Measurements from ENCODE around the gene CCDC106.

Gene CCDC106

DNA sequence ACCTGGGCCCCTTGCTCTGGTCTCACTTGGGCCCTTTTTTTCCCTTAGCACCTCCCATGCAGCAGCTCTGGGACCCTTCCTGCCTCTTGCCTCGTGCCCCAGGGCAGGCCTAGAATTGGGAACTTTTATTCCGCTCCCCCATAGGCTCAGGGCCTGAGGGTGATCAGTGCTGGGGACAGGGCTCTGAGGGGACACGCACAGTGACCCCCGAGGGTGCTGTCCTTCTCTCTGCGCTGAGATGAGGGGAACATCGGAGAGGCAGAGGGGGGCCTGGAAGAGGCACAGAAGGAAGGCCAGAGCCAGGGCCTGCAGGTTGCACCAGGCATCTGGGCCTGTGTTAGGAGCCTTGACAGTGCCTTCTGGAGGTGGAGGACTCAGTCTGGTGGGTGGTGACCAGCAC, 37.8 kb downstream of the CCDC106 start:
- DNase-seq, result no peak

- no peak for DNase-seq
Measured at GRCh38 chr19:55686311-55687050, 38.5 kb downstream of the CCDC106 start.

- no peak for DNase-seq
Measured at GRCh38 chr19:55687281-55688201, 39.5 kb downstream of the CCDC106 start.

GRCh38 chr19:55688422-55689218, 40.6 kb downstream of the CCDC106 start:
- DNase-seq, result no peak

DNA sequence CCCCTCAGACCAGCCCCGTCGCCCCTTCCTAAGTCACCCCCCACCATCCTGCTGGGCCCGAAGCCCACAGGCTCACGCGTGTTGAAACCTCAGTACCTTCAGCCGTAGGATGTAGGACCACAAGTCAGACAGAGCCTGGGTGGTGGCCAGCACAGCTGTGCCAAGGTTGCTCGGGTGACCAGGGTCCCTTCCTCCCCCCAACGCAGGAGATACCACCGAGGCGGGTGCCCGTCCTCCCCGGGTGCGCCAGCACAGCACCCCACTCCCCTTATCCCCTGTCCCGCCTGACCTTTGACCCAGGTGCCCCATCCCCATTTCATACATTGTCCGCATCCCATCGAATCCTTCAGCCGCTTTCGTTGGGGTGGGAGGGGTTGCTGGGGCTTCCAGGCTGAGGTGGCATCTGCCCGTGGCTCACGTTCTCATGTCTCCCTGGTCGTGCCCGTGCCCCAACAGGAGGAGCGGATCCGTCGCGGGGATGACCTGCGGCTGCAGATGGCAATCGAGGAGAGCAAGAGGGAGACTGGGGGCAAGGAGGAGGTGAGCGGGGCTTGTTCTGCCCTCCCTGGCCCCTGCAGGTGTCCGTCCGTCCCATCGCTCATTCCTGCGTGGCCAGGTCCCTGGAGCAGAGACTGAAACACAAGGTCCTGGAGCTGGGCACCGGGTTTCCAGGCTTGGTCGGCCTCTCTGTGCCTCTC, 41.5 kb downstream of the CCDC106 start:
- DNase-seq, result no peak

DNA sequence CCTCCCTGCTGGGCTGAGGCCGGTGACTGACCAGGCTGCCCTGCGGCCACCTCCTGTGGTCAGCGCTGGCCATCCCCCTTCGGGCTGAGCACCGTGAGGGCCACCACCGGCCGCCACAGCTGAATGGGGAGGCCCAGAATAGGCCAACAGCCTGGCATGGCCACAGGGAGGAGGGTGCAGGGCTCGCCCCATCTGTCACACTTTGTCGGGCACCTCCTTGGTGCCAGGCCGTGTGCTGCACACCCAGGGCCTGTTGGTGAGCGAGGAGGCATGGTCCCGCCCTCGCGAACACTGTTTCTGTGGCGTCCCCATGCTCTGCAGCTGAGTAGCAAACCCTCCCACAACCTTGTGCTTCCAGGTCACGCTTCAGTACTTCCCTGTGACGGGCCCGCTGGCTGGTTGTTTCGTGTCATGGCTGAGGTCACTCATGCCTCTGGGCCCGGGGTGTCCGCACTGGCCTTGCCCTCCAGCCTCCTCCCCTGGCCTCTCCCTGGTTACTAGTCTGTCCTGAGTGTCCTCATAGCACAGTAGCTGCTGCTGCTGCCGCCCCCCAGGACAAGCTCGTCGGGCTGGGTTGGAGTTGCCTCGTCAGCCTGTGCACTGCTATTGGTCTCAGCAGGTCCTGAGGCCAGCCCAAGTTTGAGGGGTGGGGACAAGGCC, 42.2 kb downstream of the CCDC106 start:
- DNase-seq, result no peak

DNA sequence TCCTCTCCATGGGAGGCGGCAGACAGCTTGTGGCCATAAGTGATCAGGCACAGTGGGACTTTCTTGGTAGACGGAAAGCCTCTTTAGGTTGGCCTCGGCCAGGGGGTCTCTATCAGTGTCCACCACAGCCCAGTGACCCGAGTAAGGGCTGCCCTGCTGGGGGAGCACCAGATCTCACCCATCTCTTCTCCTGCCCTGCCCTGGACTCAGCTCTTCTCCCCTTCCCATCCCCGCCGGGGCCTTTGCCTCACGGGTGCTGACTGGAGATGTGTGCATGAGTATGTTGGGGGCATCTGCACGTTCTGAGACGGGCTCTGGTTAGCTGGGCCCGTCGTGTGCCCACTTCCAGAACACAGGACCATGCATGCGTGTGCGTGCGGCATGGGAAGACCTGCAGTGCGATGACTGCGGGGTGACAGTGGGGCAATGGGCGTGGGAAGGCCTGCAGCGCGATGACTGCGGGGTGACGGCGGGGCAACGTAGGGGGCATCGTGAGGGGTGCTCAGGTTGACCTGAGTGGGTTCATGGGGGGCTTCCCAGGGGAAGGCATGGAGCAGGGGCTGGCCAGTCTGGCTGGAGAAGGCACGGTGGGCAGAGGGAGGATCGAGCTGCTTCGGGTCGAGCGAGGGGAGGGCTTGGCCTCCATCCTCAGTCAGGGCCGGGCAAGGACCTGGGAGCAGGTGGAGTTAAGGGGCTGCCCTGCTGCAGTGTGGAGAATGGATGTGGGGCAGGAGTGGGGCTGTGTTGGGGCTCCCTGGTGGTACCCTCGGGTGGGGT, 42.9 kb downstream of the CCDC106 start:
- DNase-seq, result no peak

GRCh38 chr19:55691561-55692481, 43.8 kb downstream of the CCDC106 start:
- DNase-seq, result no peak

DNA sequence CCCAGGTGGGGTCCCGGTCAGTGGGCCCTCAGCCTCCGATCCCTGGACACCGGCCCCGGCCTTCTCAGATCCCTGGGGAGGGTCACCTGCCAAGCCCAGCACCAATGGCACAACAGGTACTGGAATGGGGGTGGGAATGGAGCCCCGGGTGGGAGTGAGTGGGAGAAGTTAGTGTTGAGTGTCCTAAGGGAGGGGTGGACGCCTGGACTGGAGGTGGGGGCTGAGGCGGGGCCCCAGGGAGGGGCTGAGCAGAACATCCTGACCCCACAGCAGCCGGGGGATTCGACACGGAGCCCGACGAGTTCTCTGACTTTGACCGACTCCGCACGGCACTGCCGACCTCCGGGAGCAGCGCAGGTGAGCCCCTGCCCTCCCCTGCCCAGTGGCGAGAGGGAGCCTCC, 44.7 kb downstream of the CCDC106 start:
- no peak for DNase-seq

- no peak for DNase-seq
Measured at GRCh38 chr19:55693336-55693974, 45.4 kb downstream of the CCDC106 start.

DNA sequence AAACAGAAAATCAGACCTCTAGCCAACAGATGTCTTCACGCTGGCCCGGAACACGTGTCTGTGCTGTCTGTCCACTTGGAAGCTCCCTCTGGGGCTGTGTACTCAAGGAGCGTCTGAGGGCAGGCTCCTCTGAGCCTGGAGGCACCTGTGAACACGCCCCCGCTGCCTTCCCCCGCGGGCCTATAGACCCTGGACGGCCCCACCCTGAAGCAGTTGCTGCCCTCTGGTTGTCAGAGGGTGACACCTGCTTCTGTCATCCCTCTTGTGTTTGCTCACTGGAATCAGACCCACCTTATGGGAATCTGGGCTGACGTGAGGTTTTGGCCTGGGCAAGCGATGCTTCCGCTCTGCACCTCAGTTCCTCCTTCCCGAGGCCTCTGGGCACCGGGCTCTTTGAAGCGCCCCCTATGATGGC, 46.2 kb downstream of the CCDC106 start:
- DNase-seq, result no peak

DNA sequence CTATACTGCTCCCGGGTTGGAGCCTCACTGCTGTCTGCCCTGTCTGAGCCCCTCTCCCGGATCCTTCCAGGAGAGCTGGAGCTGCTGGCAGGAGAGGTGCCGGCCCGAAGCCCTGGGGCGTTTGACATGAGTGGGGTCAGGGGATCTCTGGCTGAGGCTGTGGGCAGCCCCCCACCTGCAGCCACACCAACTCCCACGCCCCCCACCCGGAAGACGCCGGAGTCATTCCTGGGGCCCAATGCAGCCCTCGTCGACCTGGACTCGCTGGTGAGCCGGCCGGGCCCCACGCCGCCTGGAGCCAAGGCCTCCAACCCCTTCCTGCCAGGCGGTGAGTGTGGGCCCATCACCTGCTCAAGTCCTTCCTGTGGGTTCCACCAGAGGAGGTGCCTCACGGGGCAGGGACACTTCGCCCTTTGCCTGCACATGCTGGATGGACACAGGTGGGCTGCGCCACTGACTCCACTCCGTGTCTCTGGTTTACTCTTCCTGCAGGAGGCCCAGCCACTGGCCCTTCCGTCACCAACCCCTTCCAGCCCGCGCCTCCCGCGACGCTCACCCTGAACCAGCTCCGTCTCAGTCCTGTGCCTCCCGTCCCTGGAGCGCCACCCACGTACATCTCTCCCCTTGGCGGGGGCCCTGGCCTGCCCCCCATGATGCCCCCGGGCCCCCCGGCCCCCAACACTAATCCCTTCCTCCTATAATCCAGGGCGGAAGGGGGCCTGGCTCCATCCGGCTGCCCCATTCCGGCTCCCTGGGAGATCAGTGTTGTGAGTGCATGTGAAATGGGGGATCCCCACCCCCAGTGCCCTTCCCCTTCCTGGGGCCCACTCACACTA, 46.9 kb downstream of the CCDC106 start:
- no peak for DNase-seq

DNA sequence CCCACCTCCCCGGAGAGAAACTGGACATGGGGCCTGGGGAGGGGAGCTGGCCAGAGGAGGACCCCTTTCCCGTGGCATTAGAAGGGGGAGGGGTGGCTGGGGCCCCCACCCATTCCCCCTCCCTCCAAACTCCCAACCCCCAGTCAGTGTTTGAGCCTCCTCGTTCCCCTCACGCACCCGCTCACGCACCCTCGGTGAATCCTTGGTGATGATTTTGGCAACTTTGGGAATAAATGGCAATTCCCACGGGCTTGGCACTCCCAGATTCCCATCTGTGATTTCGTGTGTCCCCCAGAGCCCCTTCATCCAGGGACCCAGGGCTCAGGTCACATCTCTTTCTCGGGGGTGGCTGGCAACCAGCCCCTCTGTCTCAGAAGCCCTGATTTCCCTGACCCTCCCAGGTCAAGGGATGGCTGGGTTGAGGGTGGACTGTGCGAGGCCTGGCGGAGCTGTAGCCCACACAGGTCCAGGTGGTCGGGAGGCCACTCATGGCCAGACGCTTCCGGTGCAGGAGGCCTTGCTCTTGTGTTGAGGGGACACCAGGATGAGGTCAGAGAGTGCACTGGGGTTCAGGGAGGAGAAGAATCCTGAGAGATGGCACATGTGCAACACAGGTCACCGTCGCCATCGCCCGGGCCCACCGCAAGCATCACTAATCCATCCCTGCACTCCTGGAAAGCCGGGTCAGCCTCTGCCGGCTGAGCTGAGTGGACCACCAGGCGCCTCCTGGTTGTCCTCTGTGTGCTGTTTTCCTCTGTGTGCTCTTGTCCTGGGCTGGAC, 47.7 kb downstream of the CCDC106 start:
- DNase-seq, result no peak

- no peak for DNase-seq
Measured at GRCh38 chr19:55696301-55697068, 48.5 kb downstream of the CCDC106 start.

GRCh38 chr19:55697069-55697440, 49.0 kb downstream of the CCDC106 start:
- no peak for DNase-seq

- DNase-seq, result no peak
Measured at GRCh38 chr19:55697698-55698097, 49.7 kb downstream of the CCDC106 start.

DNA sequence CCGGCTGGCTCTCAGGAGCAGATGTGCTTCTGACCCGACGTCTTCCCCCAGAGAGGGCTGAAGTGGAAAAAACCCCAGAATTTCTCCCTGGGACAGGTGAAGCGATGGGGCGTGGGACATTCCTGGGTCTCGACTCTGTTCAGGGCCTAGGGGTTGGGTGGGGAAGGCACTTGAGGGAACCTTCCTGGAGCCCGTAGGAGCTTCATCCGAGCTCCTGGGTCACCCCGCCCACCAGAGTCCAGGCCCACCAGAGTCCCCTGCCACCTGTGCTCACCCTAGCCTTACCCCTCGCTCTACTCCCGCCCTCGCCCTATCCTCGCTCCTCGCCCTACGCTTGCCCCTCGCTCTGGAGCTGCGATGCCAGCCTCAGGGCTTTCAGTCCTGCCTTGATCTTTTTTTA, 50.2 kb downstream of the CCDC106 start:
- DNase-seq, result no peak

Data from suppressor macrophage (primary cell).